HTERT RPE-1 (cell line): ENCODE data around the gene MAD1L1.

ENCODE experiments used
- in situ Hi-C: fragments of 300-500 bp; cut with MboI; formaldehyde crosslinking; loops from 4 replicates; pipeline ENCODE4 v1.14.3; 2020; ENCODE audit warnings: low sequenced_read_pairs

MAD1L1 gene

DNA sequence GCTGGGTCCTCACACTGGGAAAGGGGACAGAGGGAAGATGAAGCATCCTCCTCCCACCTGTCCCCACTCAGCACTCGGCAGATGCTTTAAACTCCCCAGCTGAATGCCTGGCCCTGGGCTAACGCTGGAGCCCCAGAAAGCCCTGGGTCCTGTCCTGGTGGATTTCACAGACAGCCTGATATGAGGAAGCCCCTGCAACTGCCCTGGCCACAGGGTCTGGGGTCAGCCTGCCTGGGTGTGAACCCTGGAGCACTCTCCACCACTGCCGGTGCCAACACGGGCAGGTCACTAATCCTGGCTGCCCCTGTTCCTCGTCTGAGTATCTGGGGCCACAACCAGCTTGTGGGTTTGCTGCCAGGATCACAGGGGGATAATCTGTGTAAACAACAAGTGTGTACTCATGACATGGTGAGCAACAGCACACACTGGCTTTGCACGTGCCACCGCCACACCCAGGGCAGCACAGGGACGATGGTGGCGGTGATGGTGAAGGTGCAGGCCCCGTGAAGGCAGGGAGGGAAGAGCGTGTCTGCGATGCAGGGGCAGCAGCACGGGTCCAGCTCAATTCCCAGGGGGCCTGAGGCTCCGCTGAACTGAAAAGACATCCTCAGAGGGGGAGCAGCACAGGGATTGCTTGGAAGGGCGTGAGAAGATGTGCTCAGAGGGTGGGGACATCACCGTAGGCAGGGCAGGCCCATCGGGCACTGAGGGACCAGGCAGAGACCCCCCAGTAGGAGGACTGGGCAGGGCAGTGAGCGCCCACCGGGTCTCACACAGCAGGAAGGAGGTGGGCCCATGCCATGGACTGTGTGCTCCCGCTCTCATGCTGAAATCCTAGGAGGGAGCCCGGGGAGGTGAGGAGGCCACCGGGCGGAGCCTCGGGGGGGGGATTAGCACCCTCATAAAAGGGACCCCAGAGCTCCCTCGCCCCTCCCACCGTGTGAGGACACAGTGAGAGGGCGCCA, 238.7 kb downstream of the MAD1L1 start:
- in situ Hi-C loops = no loop called here

- in situ Hi-C loops = no loop called here
Observed at GRCh38 chr7:1993031-1993695, 239.6 kb downstream of the MAD1L1 start.

DNA sequence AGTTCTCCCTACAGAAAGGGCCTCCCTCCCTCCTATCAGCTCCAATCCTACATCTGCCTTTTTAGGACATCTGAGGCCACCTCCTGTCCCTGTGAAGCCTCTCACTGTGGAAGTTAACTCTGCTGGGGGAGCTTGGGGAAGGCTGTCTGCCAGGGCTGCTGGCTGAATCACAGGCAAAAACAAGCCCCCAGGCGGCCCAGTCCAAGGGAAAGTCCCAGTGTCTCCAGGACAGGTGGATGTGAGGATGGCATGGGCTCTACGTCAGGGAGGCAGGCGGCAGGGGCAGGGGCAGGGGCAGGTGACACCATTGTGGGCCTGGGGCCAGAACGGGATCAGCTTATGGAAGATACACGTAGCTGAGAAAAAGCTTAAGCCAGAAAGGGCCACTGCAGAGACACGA, 240.2 kb downstream of the MAD1L1 start:
- in situ Hi-C loops = no loop called here

- in situ Hi-C loops = no loop called here
Observed at GRCh38 chr7:1990001-1990670, 242.6 kb downstream of the MAD1L1 start.

DNA sequence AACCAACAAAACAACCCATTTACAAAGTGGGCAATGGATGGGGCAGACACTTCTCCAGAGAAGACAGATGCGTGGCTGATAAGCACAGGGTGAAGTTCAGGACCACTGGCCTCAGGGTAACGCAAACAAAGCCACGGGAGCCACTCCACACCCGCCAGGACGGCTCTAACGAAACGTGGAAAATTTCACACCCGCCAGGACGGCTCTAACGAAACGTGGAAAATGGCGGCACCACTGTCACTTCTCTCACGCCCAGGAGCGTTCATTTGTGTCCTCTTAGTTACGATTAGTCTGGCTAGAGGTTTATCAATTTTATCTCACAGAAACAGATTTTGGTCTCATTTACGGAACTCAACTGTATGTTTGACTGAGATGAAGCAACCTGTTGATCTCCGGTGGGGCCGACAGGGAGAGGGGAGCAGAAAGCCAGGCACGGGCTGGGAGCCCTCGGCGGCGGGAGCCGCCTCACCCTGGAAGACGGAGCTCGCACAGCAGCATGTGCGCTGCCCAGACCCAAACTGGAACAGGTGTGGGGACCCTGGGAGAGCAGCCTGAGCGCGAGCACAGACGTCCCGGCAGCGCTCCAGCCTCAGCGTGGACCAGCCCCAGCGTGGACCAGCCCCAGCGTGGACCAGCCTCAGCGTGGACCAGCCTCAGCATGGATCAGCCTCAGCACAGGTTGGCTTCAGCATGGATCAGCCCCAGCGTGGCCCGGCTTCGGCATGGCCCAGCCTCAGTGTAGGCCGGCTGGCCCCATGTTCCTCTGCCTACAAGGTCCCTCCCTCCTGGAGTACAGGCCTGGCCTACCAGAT, 243.5 kb downstream of the MAD1L1 start:
- in situ Hi-C loops = no loop called here

GRCh38 chr7:1988533-1988930, 244.2 kb downstream of the MAD1L1 start:
- in situ Hi-C loops = no loop called here

GRCh38 chr7:1987591-1988532, 244.9 kb downstream of the MAD1L1 start:
- in situ Hi-C loops = no loop called here

DNA sequence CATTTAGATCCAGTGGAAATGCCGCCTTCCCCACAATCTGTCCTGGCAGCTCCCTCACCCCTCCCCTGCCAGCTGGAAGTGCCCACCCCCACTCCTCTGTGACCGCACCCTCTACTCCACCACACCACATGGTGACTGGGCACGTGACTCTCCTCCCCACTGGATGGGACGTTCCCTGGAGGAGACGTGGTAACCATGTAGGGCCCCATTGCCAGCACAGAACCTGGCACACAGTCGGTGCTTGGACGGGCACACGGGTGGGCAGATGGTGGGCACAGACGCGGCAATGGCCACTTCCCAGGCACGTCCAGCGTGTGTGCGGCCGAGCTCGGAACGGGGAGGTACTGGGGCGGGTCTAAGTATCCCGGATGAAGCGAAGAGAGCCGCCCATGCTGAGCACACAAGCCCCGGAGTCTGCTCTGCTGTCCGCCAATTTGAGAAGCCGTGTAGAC, 245.6 kb downstream of the MAD1L1 start:
- in situ Hi-C loops = no loop called here

DNA sequence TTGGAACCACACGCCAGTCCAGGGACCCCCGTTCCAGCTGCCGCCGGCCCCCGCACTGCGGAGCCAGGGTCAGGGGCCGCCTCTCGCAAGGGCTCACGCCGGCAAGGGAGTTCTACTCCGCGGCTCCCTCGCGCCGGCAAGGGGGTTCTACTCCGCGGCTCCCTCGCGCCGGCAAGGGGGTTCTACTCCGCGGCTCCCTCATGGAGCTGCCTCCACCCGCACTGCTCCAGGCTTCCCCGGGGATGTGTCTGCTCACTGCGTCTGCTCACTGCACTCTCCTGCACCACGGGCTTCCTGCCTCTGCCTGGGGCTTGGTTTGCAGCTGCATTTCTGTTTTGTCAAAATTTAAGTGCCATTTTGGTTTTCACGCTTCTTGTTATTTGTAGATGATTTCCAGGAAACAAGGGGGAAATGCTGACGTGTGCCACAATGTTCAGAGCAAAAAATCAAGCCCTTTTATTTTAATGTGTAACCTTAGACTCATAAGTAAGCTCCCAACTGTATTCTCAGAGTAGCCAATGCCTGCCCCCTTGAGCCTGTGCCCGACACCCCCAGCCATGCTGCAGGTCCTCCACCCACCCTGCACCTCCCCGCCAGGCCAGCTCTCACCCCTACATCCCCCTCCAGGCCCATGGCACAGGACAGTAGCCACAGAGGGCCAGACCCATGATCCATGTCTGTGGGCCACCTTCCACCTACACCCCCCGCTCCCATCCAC, 246.2 kb downstream of the MAD1L1 start:
- in situ Hi-C loops = no loop called here

DNA sequence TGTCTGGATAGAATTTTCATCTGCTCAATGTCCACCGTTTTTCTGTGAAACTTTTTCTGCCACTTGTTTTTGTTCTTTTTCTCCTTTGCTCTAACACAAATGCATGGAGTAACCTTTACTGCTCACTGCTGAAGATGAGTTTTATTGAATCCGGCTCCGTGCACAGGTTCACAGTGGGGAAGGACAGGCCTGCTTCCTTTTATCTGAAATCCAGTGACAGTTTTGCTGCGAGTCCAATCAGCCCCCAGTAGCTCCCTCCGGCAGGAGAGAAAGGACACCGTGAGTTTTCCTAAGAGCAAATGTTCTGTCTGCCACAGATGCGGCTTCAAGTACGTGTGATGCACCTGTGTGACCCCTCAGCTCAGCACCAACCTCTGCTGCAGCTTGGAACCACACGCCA, 246.8 kb downstream of the MAD1L1 start:
- in situ Hi-C loops = no loop called here

DNA sequence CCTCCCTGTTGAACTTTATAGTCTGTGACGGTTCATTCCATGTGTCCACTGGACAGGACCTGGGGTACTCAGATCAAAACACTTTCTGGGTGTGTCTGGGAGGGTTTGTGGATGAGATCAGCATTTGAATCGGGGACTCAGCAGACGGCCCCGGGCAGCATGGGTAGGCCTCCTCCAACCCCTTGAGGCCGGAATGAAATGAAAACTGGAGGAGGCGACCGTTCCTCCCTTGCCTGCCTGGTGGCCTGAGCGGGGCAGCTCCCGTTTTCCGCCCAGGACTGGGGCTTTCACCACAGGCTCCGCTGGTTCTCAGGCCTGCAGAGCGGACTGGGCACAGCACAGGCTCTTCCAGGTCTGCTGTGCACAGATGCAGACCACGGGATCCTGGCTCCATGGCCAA, 247.7 kb downstream of the MAD1L1 start:
- in situ Hi-C loops = no loop called here

GRCh38 chr7:1981878-1982230, 250.9 kb downstream of the MAD1L1 start:
- in situ Hi-C loops = no loop called here

DNA sequence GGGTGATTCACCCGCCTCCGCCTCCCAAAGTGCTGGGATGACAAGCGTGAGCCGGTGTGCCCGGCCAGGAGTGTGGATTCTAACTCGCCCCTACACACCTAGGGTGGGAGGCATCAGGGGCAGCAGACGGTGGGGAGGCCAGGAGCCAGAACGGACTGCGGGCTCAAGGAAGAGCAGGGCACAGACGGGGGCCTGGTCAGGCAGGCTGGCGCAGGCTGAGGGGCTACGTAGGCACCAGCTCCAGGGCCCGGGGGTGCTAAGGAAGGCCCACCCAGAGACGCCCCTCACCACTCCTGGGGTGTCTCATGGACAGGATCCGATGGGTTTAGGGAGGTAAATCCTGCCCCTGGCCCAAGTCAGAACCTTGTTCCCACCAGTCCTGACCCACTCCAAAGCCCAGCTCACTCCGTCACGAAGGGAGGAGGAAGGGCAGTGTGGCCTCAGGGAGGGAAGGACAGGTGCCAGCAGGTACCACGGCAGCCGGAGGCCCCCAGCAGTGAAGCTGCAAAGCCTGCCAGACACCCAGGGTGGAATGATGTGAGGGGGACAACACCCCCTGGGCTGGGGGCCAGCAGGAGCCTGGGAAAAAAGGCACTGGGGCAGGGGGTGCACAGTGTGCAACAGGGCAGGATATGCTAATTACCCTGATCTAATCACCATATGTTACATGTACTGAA, 251.4 kb downstream of the MAD1L1 start:
- in situ Hi-C loops = no loop called here

DNA sequence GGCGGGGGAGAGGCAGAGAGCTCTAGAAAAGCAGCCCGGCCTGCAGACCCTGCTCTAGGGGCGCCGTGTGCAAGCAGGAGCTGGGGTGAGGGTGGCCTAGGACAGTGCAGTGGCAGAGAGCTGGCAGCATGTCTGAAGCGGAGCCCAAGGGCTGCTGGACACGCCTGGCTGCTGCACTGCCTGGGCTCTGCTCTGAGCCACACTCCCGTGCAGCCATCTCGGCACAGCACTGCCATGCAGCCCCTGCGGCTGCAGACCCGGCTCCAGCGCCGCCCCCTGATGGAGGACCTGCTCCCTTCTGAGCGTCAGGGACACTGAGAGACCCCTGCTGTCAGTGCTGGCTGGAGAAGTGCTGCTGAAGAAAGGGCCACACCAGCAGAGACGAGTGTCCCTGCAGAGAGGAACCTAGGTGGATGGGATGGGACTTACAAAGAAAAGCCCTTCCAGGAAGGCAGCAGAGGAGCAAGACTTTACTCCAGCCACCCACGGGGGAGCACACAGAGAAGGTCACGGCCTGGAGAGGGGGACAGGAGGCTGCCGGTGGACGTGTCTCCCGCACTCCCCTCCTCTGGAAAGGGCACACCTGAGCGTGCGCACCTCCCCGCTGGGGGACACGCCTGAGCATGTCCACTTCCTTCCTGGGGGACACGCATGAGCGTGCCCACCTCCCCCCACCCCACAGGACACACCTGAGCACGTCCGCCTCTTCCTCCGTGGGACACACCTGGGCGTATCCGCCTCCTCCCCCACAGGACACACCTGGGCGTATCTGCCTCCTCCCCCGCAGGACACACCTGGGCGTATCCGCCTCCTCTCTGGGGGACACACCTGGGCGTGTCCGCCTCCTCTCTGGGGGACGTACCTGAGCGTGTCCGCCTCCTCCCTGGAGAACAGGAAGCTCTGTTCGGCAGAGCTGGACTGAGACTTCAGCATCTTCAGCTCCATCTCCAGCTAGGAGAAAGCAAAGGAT, 252.9 kb downstream of the MAD1L1 start:
- in situ Hi-C loops = no loop called here

GRCh38 chr7:1978656-1979590, 253.8 kb downstream of the MAD1L1 start:
- in situ Hi-C loops = no loop called here

DNA sequence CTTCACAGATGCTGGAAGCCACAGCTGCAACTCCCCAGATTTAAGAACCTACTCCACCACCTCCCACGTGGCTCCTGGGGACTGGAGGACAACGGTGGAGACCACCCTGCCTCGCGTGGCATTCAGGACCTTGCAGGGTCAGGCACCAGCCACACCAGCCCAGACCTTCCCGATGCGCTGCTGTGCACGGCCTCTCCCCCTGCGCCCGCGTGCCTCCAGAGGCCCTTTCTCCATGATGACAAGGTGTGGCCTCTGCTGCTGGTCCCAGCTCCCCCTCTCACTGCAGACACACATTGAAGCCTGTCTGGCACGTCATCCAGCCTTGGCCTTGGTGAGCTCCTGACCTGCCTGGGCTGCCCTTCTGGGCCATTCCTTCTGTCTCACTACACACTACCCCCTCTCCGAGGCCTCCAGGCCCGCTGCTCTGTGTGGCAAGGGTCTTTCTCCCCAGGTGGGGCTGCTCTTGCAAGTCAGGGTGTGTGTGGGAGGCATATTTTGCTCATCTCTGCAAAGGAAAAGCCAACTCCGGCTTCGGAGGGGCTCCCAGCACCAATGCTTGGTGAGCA, 254.8 kb downstream of the MAD1L1 start:
- in situ Hi-C loops = no loop called here
